Ovary (tissue), 9 donors: Measurements from ENCODE around the gene KRTAP6-2. TPM values are rescaled to one million over a fixed set of nuclear protein-coding genes. Genes with fewer than 3 reads are reported as not detected.

Experiments
- DNase-seq, 5 donors: peaks; one replicate each; pipeline ENCODE4 v3.0.0-alpha.2; 2019 to 2020
- H3K27ac ChIP-seq, 2 donors: fragments of 200-600 bp; one replicate each; pipeline versions ENCODE4 v1.5.1 to v1.8.0; 2019 to 2022
- H3K27me3 ChIP-seq: fragments of 200-600 bp; one replicate; pipeline ENCODE4 v1.8.0; 2022
- H3K36me3 ChIP-seq: fragments of 200-600 bp; sonication (generic); one replicate; pipeline ENCODE4 v1.5.1; 2019
- H3K4me1 ChIP-seq: one replicate; pipeline ENCODE4 v1.8.1; 2013; ENCODE audit warnings: mild to moderate bottlenecking, moderate library complexity; ENCODE audit not compliant: insufficient read depth
- H3K4me3 ChIP-seq: fragments of 200-600 bp; sonication (generic); one replicate; pipeline ENCODE4 v1.5.1; 2017
- H3K9me3 ChIP-seq, 2 donors: fragments of 200-600 bp in 1 of 2; sonication (generic) in 1 of 2; one replicate each; pipeline versions ENCODE4 v1.5.1 to v1.8.1; 2013 to 2019; ENCODE audit warnings: mild to moderate bottlenecking in 1 of 2, moderate library complexity in 1 of 2
- EP300 ChIP-seq: sonication (generic); formaldehyde crosslinking; IDR thresholded peaks from one replicate; pipeline ENCODE4 v1.6.1; 2017; ENCODE audit warnings: antibody characterized with exemption
- POLR2A ChIP-seq: fragments of 450-650 bp; IDR thresholded peaks from one replicate; pipeline ENCODE4 v1.6.1; 2017; ENCODE audit warnings: antibody characterized with exemption, mild to moderate bottlenecking, moderate library complexity
- WGBS, 3 donors: extraction: QIAGEN DNeasy Blood & Tissue Kit in 1 of 3; methylation state at CpG; one replicate each; pipeline versions ENCODE4 v1.1.5 to v1.1.7; 2013 to 2017; 5-methylcytosine and 5-hydroxymethylcytosine counted together
- intact Hi-C, 4 donors: fragments of 100-400 bp; cut with DNase I; formaldehyde crosslinking; loops; one replicate each; pipeline versions ENCODE4 v1.11.0 to v1.15.1; 2022 to 2023
- polyA plus RNA-seq, 2 donors: library from polyadenylated mRNA; stranded (reverse); fragments of 200-250 nt in 1 of 2; fragments of 350-450 nt in 1 of 2; fragmentation: Illumina TruSeq in 1 of 2; extraction: RNeasy Lipid Tissue Mini Kit (QIAGEN cat#74804) in 1 of 2; gene quantifications; one replicate each; pipeline ENCODE4 v1.2.3, GENCODE V29; 2013 to 2014
- total RNA-seq, 7 donors: library from RNA; depleted of rRNA in 2 of 7; stranded (reverse); fragments of >200 nt in 2 of 7; fragmentation: NEBNext Ultra II Directional in 3 of 7; extraction: Animal tissue kit (Norgen Biotek cat#: 25700) in 3 of 7; gene quantifications; one replicate each; pipeline versions ENCODE4 v1.1.0 to v1.2.4, GENCODE V29; 2016 to 2023
- TF ChIP-seq, protein P1 (sequence below), 3 donors: fragments of 450-650 bp in 2 of 3; fragments of 200-600 bp in 1 of 3; IDR thresholded peaks; one replicate each; pipeline versions ENCODE4 v1.5.1 to v1.8.0; 2016 to 2022; ENCODE audit warnings: antibody characterized with exemption in 3 of 3, mild to moderate bottlenecking in 1 of 3
- donor health status: DM: no; HTN: no; CAD: no; lungs with moderate emphysema.
- donor health status: DM: no; HTN: no; CAD: no.
- donor health status: Bipolar disorder and iron deficiency.
- donor health status: DM: yes; HTN: yes; CAD: no.
- donor health status: DM: no; HTN: no; CAD: no.
- donor health status: DM: yes; HTN: yes; CAD: no.

The KRTAP6-2 gene
- total and polyA plus RNA-seq, 9 donors = not detected

DNA sequence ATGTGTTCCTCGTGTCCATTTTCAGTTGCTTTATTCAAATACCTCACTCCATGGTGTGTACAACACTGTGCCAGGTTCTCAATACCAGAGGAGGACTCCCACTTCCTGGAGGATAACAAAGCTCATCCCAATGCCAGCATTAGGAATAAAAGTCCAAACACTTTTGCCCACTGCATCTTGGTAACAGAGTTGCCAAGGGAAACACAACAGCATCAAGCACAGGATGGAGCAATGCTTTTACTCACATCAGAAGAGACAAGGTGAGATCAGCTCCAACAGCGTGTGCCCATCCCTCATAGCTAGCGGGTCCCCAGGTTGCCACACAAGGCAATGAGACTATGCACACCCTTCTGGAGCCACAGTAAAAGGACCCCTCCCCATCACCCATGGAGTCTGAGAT lies 24.7 kb upstream of the KRTAP6-2 start:
- H3K4me1 ChIP-seq = no peaks in the 10 kb centered on the region
- no peaks in the 10 kb centered on the region for H3K9me3 ChIP-seq
- H3K27me3 ChIP-seq = no peaks in the 10 kb centered on the region
- H3K27ac ChIP-seq = no peak overlapping the region
- TF ChIP-seq, protein P1, sequence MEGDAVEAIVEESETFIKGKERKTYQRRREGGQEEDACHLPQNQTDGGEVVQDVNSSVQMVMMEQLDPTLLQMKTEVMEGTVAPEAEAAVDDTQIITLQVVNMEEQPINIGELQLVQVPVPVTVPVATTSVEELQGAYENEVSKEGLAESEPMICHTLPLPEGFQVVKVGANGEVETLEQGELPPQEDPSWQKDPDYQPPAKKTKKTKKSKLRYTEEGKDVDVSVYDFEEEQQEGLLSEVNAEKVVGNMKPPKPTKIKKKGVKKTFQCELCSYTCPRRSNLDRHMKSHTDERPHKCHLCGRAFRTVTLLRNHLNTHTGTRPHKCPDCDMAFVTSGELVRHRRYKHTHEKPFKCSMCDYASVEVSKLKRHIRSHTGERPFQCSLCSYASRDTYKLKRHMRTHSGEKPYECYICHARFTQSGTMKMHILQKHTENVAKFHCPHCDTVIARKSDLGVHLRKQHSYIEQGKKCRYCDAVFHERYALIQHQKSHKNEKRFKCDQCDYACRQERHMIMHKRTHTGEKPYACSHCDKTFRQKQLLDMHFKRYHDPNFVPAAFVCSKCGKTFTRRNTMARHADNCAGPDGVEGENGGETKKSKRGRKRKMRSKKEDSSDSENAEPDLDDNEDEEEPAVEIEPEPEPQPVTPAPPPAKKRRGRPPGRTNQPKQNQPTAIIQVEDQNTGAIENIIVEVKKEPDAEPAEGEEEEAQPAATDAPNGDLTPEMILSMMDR (IDR thresholded peaks at IDR 0.05) = no peak
- no peak for TF ChIP-seq POLR2A
- no peak for TF ChIP-seq EP300
- DNase-seq = no peak
- no peak overlapping the region for H3K4me3 ChIP-seq
- 84 to 93% (median 91%) methylated on average over 3 of the region's 3 CpGs for WGBS, 3 donors
- no peaks in the 10 kb centered on the region for H3K36me3 ChIP-seq
- intact Hi-C loops = no loop called here

DNA sequence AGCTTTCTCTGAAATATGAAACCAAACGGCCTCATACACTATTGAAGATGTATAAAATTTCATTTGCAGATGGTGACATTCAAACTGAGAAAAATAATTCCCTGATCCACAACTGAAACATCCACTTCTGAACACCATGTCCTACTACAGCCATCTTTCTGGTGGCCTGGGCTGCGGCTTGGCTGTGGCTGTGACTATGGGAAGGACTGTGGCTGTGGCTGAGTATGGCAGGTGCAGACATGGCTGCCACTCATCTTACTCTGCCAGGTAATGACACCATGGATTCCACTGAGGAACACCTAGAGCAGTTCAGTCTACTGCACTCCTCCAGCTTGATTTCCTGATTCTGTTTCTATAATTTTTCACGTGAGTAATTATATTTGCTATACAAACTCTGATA lies 21.8 kb upstream of the KRTAP6-2 start, which contains the start of gene KRTAP20-4:
Gene KRTAP20-4 (plus strand): TSS at position 106 of the 400 bp plus-strand sequence.
- H3K27me3 ChIP-seq = no peaks in the 10 kb centered on the region
- no peaks in the 10 kb centered on the region for H3K9me3 ChIP-seq
- no peaks in the 10 kb centered on the region for H3K4me1 ChIP-seq
- intact Hi-C loops = no loop called here
- H3K36me3 ChIP-seq = no peaks in the 10 kb centered on the region
- DNase-seq = no peak
- 68 to 78% (median 69%) methylated on average over 3 of the region's 3 CpGs for WGBS, 3 donors
- no peak within 1 kb of the TSS for H3K4me3 ChIP-seq
- TF ChIP-seq, protein P1 (IDR thresholded peaks at IDR 0.05) = no peak
- no peak for TF ChIP-seq POLR2A
- TF ChIP-seq EP300 = no peak
- no peak within 1 kb of the TSS for H3K27ac ChIP-seq

DNA sequence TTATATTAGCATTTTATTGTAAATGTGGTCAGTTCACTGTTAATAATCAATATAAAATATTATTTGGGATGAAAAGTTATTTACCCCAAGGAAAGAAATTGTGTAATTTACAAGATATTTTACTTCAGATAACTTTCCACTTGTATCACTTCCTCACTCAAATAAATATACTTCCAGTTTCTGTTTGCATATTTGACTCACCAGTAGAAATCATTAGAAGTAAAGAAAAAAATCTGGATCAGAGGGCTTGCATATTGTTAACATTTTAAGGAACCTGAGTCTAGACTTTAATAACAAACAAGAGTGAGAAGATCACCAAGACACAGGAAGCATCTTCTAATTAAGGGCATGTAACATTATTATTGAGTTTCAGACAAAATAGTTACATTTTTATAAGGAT lies 21.4 kb upstream of the KRTAP6-2 start:
- Histone ChIP-seq H3K27me3 (no peaks in the 10 kb centered on the region), H3K36me3 (no peaks in the 10 kb centered on the region), H3K4me1 (no peaks in the 10 kb centered on the region), H3K9me3 (no peaks in the 10 kb centered on the region), H3K27ac (no peak overlapping the region), H3K4me3 (no peak overlapping the region)
- DNase-seq = no peak
- TF ChIP-seq, protein P1 (IDR thresholded peaks at IDR 0.05) = no peak
- TF ChIP-seq POLR2A (no peak), EP300 (no peak)
- intact Hi-C loops = no loop called here

DNA sequence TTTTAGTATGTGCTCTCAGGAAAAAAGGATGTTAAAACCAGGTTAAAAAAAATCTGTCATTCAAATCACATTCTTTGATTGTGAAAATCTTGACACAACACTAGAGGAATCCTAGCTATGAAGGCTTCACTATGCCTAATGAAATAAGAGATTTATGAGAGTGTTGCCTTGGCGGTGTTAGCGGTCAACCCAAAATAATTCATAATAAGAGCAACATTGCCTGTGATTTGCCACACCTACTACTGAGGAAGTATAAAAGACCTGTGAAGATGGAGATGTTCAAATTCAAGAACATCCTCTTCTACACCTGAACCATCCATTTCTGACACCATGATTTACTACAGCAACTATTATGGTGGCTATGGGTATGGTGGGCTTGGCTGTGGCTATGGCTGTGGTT lies 17.4 kb upstream of the KRTAP6-2 start, which contains the start of gene KRTAP20-1:
Gene KRTAP20-1 (plus strand): TSS at position 301 of the 400 bp plus-strand sequence. CDS start 30 bp downstream, at position 331.
- no peaks in the 10 kb centered on the region for H3K27me3 ChIP-seq
- intact Hi-C loops = no loop called here
- no peak for DNase-seq
- no peaks in the 10 kb centered on the region for H3K9me3 ChIP-seq
- 80 to 89% (median 86%) methylated on average over 2 of the region's 2 CpGs for WGBS, 3 donors
- no peaks in the 10 kb centered on the region for H3K36me3 ChIP-seq
- no peak within 1 kb of the TSS for H3K4me3 ChIP-seq
- no peak within 1 kb of the TSS for H3K27ac ChIP-seq
- TF ChIP-seq POLR2A (no peak), EP300 (no peak)
- TF ChIP-seq, protein P1 (IDR thresholded peaks at IDR 0.05) = no peak
- H3K4me1 ChIP-seq = no peaks in the 10 kb centered on the region

DNA sequence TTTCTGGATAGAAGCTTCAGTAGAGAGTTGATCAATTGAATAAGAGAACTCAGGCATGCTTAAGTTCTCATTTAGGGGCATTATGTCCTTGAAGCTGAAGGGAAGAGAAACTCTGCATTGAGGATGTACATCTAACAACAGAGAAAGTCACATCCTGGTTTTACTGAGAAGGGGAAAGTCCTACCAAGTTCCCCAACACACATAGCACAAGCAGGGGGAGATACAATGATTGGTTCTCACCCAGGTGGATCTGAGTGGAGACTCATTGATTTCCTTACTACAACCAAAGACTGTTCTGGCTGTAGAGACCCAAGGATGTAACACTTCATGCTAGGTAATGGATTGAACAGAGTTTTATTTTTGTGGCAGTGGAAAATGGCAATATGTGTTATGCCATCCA lies 16.5 kb upstream of the KRTAP6-2 start:
- no peak for DNase-seq
- Histone ChIP-seq H3K4me1 (no peaks in the 10 kb centered on the region), H3K36me3 (no peaks in the 10 kb centered on the region), H3K4me3 (no peak overlapping the region), H3K27ac (no peak overlapping the region), H3K9me3 (no peaks in the 10 kb centered on the region), H3K27me3 (no peaks in the 10 kb centered on the region)
- intact Hi-C loops = no loop called here
- TF ChIP-seq POLR2A (no peak), EP300 (no peak)
- TF ChIP-seq, protein P1 (IDR thresholded peaks at IDR 0.05) = no peak
